H1 (cell line): ENCODE results near the gene TRIM62. TPM values are rescaled to one million over a fixed set of nuclear protein-coding genes. Genes with fewer than 3 reads are reported as not detected.

Source experiments
- CTCF ChIA-PET: fragments of 300-600 bp; sonication (Branson Sonifier 250); formaldehyde crosslinking; loops from one replicate; lab custom pipeline; 2021; ENCODE audit not compliant: partially characterized antibody; lab: Charles Lee
- POLR2A ChIA-PET: fragments of 300-600 bp; sonication (Branson Sonifier 250); formaldehyde crosslinking; loops from one replicate; lab custom pipeline; 2021; ENCODE audit warnings: inconsistent platforms; ENCODE audit not compliant: partially characterized antibody; lab: Charles Lee
- DNase-seq, 2 experiments: peaks; one replicate each; pipeline versions ENCODE4 v3.0.0 to v3.0.0-alpha.2; 2010 to 2022; ENCODE audit warnings: low spot score in 2 of 2, low read depth in 1 of 2, mixed read lengths in 1 of 2
- FAIRE-seq: peaks from 2 replicates; lab custom pipeline; 2011; peaks lifted over from hg19 to GRCh38; lab: Jason Lieb, UNC
- H2AFZ ChIP-seq: 2 replicates; pipeline ENCODE4 v1.8.1; 2012; ENCODE audit warnings: low read length, inconsistent platforms
- H2AK5ac ChIP-seq: 2 replicates; pipeline ENCODE4 v1.6.1; 2013; ENCODE audit warnings: low read depth, low read length
- H2BK120ac ChIP-seq: replicated peaks from 2 replicates; pipeline ENCODE3; 2013; ENCODE audit warnings: low read depth, low read length, inconsistent platforms
- H2BK12ac ChIP-seq: 2 replicates; pipeline ENCODE4 v1.6.1; 2013; ENCODE audit warnings: low read depth, low read length
- H2BK15ac ChIP-seq: 2 replicates; pipeline ENCODE4 v1.6.1; 2013; ENCODE audit warnings: low read length
- H2BK20ac ChIP-seq: 2 replicates; pipeline ENCODE4 v1.6.1; 2013; ENCODE audit warnings: low read length
- H2BK5ac ChIP-seq: 2 replicates; pipeline ENCODE4 v1.6.1; 2013; ENCODE audit warnings: low read depth, low read length
- H3K14ac ChIP-seq: 2 replicates; pipeline ENCODE4 v1.6.1; 2013; ENCODE audit warnings: inconsistent platforms; ENCODE audit not compliant: insufficient read length
- H3K18ac ChIP-seq: 2 replicates; pipeline ENCODE4 v1.6.1; 2013; ENCODE audit warnings: low read length; ENCODE audit errors: extremely low read depth
- H3K23ac ChIP-seq: 2 replicates; pipeline ENCODE4 v1.6.1; 2013; ENCODE audit warnings: inconsistent platforms; ENCODE audit not compliant: insufficient read length
- H3K23me2 ChIP-seq: 2 replicates; pipeline ENCODE4 v1.6.1; 2013; ENCODE audit warnings: low read depth, low read length
- H3K27ac ChIP-seq: 2 replicates; pipeline ENCODE4 v1.6.1; 2011; ENCODE audit warnings: low read depth, low read length, inconsistent platforms
- H3K27me3 ChIP-seq, 4 experiments: replicated peaks in 1 of 4; 1 replicate in 1 of 4; 2 replicates in 3 of 4; pipeline versions ENCODE4 v1.6.1 to v1.8.1; 2011 to 2013; ENCODE audit warnings: low read length in 3 of 4, mild to moderate bottlenecking in 3 of 4, inconsistent platforms in 2 of 4, mixed read lengths in 2 of 4, moderate library complexity in 1 of 4; ENCODE audit not compliant: control insufficient read depth in 3 of 4, insufficient read depth in 3 of 4; ENCODE audit errors: extremely low read depth in 1 of 4
- H3K36me3 ChIP-seq, 4 experiments: 2 replicates each; pipeline versions ENCODE4 v1.6.1 to v1.8.1; 2011 to 2013; ENCODE audit warnings: mild to moderate bottlenecking in 4 of 4, low read length in 3 of 4, moderate library complexity in 2 of 4, control low read depth in 1 of 4, inconsistent platforms in 1 of 4; ENCODE audit not compliant: insufficient read depth in 4 of 4, control insufficient read depth in 2 of 4
- H3K4ac ChIP-seq: replicated peaks from 2 replicates; pipeline ENCODE3; 2013; ENCODE audit warnings: low read length, low read depth, mixed read lengths, inconsistent platforms; ENCODE audit not compliant: insufficient read length
- H3K4me1 ChIP-seq, 4 experiments: replicated peaks in 1 of 4; 1 replicate in 1 of 4; 2 replicates in 3 of 4; pipeline versions ENCODE4 v1.6.1 to v1.8.1; 2011 to 2013; ENCODE audit warnings: low read length in 3 of 4, inconsistent platforms in 2 of 4, mixed read lengths in 1 of 4; ENCODE audit not compliant: insufficient read depth in 4 of 4, control insufficient read depth in 3 of 4
- H3K4me2 ChIP-seq, 2 experiments: 2 replicates each; pipeline versions ENCODE4 v1.6.1 to v1.8.1; 2011 to 2013; ENCODE audit warnings: low read depth in 2 of 2, low read length in 2 of 2, control low read depth in 1 of 2, inconsistent platforms in 1 of 2, mild to moderate bottlenecking in 1 of 2; ENCODE audit not compliant: insufficient read depth in 1 of 2
- H3K4me3 ChIP-seq, 4 experiments: fragments of 200-600, 300-600 bp in 1 of 4; sonication (generic), shearing (Covaris generic), sonication (Bioruptor Twin) in 1 of 4; 2 replicates each; pipeline versions ENCODE4 v1.5.1 to v1.8.1; 2011 to 2016; ENCODE audit warnings: low read length in 4 of 4, low read depth in 3 of 4, control low read depth in 2 of 4, inconsistent platforms in 2 of 4, mild to moderate bottlenecking in 2 of 4, mixed read lengths in 1 of 4, moderate library complexity in 1 of 4; ENCODE audit not compliant: insufficient read depth in 2 of 4; ENCODE audit errors: extremely low read depth in 1 of 4
- H3K56ac ChIP-seq: replicated peaks from 2 replicates; pipeline ENCODE3; 2013; ENCODE audit warnings: low read depth, mild to moderate bottlenecking, mixed read lengths, low read length, inconsistent platforms; ENCODE audit not compliant: insufficient read length
- H3K79me1 ChIP-seq: 2 replicates; pipeline ENCODE4 v1.6.1; 2013; ENCODE audit warnings: low read depth, low read length, control low read depth
- H3K79me2 ChIP-seq, 2 experiments: 2 replicates each; pipeline versions ENCODE4 v1.6.1 to v1.8.1; 2012 to 2013; ENCODE audit warnings: low read length in 2 of 2, mild to moderate bottlenecking in 2 of 2, inconsistent platforms in 1 of 2; ENCODE audit not compliant: insufficient read depth in 2 of 2, control insufficient read depth in 1 of 2
- H3K9ac ChIP-seq, 4 experiments: replicated peaks in 1 of 4; 1 replicate in 1 of 4; 2 replicates in 3 of 4; pipeline versions ENCODE4 v1.6.1 to v1.8.1; 2011 to 2013; ENCODE audit warnings: low read depth in 3 of 4, low read length in 3 of 4, control low read depth in 2 of 4, mild to moderate bottlenecking in 2 of 4, moderate library complexity in 2 of 4, inconsistent platforms in 1 of 4; ENCODE audit errors: extremely low read depth in 1 of 4
- H3K9me3 ChIP-seq, 2 experiments: 2 replicates each; pipeline versions ENCODE4 v1.6.1 to v1.8.1; 2012 to 2013; ENCODE audit warnings: mild to moderate bottlenecking in 2 of 2, moderate library complexity in 2 of 2, control low read depth in 1 of 2, inconsistent platforms in 1 of 2, low read depth in 1 of 2, low read length in 1 of 2, mixed read lengths in 1 of 2; ENCODE audit not compliant: insufficient read depth in 2 of 2
- H4K20me1 ChIP-seq, 2 experiments: replicated peaks in 1 of 2; 2 replicates each; pipeline versions ENCODE3 to v1.8.1; 2011 to 2013; ENCODE audit warnings: inconsistent platforms in 2 of 2, low read length in 2 of 2, mild to moderate bottlenecking in 1 of 2; ENCODE audit not compliant: insufficient read depth in 2 of 2, control insufficient read depth in 1 of 2
- H4K5ac ChIP-seq: 2 replicates; pipeline ENCODE4 v1.6.1; 2013; ENCODE audit warnings: low read length, low read depth, mixed read lengths, inconsistent platforms; ENCODE audit not compliant: insufficient read length
- H4K8ac ChIP-seq: 2 replicates; pipeline ENCODE4 v1.8.0; 2013; ENCODE audit warnings: mild to moderate bottlenecking, moderate library complexity, low read length, inconsistent platforms; ENCODE audit not compliant: insufficient read depth; ENCODE audit errors: extremely low read depth
- H4K91ac ChIP-seq: replicated peaks from 2 replicates; pipeline ENCODE3; 2013; ENCODE audit warnings: low read length, mixed read lengths, inconsistent platforms; ENCODE audit not compliant: insufficient read length
- KDM5A ChIP-seq: fragments of 200-600 bp; IDR thresholded peaks from 2 replicates; pipeline ENCODE4 v1.7.1; 2012; ENCODE audit warnings: mild to moderate bottlenecking, low read length, inconsistent platforms, mixed read lengths
- RAD21 ChIP-seq, 2 experiments: IDR thresholded peaks in 1 of 2; conservative IDR thresholded peaks in 1 of 2; 2 replicates each; pipeline ENCODE4 v1.6.1; 2011; ENCODE audit warnings: low read depth in 2 of 2, low read length in 2 of 2, improper control_type of control experiment in 1 of 2, inconsistent platforms in 1 of 2, mild to moderate bottlenecking in 1 of 2, moderate library complexity in 1 of 2
- WGBS, 2 experiments: shearing (Covaris generic) in 1 of 2; methylation state at CpG; one replicate each; pipeline versions ENCODE4 v1.1.6 to v1.1.7; 2013 to 2015; ENCODE audit warnings: low lambda C conversion rate in 2 of 2, mixed read lengths in 2 of 2, inconsistent platforms in 1 of 2, low coverage in 1 of 2, missing lambda C conversion rate in 1 of 2; ENCODE audit not compliant: insufficient replicate concordance in 2 of 2, insufficient coverage in 1 of 2, insufficient read length in 1 of 2; ENCODE audit errors: extremely low coverage in 1 of 2, missing lambda C conversion rate in 1 of 2; 5-methylcytosine and 5-hydroxymethylcytosine counted together
- polyA plus RNA-seq, 7 experiments: library from polyadenylated mRNA; depleted of rRNA in 3 of 7; stranded (reverse) in 5 of 7; unstranded in 2 of 7; fragments of >200 nt in 5 of 7; fragments of 200-250 nt in 2 of 7; gene quantifications; 1 replicate in 5 of 7; 2 replicates in 1 of 7; 4 replicates in 1 of 7; pipeline versions ENCODE4 v1.2.1 to v1.2.3, GENCODE V29; 2011 to 2013; ENCODE audit warnings: missing spikeins in 2 of 7, mixed read lengths in 2 of 7
- total RNA-seq: library from RNA; stranded (reverse); fragmentation: NEBNext Ultra II Directional; extraction: Animal tissue kit (Norgen Biotek cat#: 25700); gene quantifications from 2 replicates; pipeline ENCODE4 v1.2.1, GENCODE V29; 2021
- TF ChIP-seq, protein P1 (sequence below), 3 experiments: IDR thresholded peaks; 1 replicate in 2 of 3; 2 replicates in 1 of 3; pipeline versions ENCODE4 v1.5.1 to v1.6.1; 2011; ENCODE audit warnings: low read length in 3 of 3, mild to moderate bottlenecking in 3 of 3, inconsistent platforms in 2 of 3, low read depth in 1 of 3, moderate library complexity in 1 of 3; ENCODE audit not compliant: insufficient read depth in 1 of 3; ENCODE audit errors: control extremely low read depth in 1 of 3

The TRIM62 gene
- total and polyA plus RNA-seq, 2 of the 8 experiments (the other 6 are each of a cell fraction or from before 2014, with no cell fraction given), result 6.3 to 10.8 TPM

DNA sequence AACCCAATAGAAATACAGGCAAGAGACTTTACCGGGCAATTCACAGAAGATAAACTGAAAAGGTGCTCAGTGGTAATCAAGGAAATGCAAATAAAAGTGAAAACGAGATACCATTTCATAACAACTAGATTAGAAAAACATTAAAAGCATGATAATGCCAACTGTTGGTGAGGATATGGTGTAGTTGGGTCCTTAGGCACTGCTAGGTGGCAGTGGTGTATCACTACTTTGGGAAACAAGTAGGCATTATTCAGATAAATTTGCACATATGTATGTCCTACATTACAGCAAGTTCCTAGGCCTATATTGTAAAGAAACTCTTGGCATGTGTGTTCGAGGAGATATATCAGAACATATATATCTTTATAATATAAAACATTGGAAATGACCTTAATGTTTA, 69.9 kb downstream of the TRIM62 start:
- Histone ChIP-seq H4K8ac (no peak overlapping the region), H3K9me3 (no peaks in the 10 kb centered on the region; a peak in 1 of 4 replicates), H3K4me3 (no peak overlapping the region), H3K4me1 (no peaks in the 10 kb centered on the region), H2BK20ac (no peak overlapping the region), H2BK12ac (no peak overlapping the region), H3K27me3 (0 out of 7 replicates have a peak, but pooled peaks cover 0 to 2% (median 0%) of the 10 kb centered on the region in 4 experiments), H3K4me2 (no peak overlapping the region), H3K27ac (no peak overlapping the region), H3K23me2 (no peaks in the 10 kb centered on the region), H3K36me3 (no peaks in the 10 kb centered on the region), H3K79me1 (no peaks in the 10 kb centered on the region), H4K20me1 (no peaks in the 10 kb centered on the region), H3K23ac (no peak overlapping the region)
- ChIA-PET CTCF (no interaction called here), POLR2A (no interaction called here)
- 68% methylated on average over 3 of the region's 3 CpGs; no CpG with 5 or more reads in 1 of the 2 experiments for WGBS, 2 experiments
- TF ChIP-seq KDM5A (no peak), RAD21 (IDR thresholded peaks at IDR 0.05 in 1 of 2, conservative IDR thresholded peaks at IDR 0.05 in 1 of 2; ENCODE audit: low read depth in 2 of 2, low read length in 2 of 2) (peak; percentile 44 to 56; a peak in 3 of 4 replicates)
- TF ChIP-seq, protein P1, sequence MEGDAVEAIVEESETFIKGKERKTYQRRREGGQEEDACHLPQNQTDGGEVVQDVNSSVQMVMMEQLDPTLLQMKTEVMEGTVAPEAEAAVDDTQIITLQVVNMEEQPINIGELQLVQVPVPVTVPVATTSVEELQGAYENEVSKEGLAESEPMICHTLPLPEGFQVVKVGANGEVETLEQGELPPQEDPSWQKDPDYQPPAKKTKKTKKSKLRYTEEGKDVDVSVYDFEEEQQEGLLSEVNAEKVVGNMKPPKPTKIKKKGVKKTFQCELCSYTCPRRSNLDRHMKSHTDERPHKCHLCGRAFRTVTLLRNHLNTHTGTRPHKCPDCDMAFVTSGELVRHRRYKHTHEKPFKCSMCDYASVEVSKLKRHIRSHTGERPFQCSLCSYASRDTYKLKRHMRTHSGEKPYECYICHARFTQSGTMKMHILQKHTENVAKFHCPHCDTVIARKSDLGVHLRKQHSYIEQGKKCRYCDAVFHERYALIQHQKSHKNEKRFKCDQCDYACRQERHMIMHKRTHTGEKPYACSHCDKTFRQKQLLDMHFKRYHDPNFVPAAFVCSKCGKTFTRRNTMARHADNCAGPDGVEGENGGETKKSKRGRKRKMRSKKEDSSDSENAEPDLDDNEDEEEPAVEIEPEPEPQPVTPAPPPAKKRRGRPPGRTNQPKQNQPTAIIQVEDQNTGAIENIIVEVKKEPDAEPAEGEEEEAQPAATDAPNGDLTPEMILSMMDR (IDR thresholded peaks at IDR 0.05; ENCODE audit: control extremely low read depth in 1 of 3, insufficient read depth in 1 of 3, low read depth in 1 of 3, low read length in 3 of 3), result peak in 2 of 3 experiments; percentile 6 to 51; a peak in 2 of 4 replicates
- TF ChIP-seq, all 59 proteins: peak for 2
- Histone ChIP-seq H3K9ac (no peak overlapping the region), H3K56ac (no peak overlapping the region), H3K4ac (no peak overlapping the region), H2BK15ac (no peak overlapping the region), H3K14ac (no peak overlapping the region), H4K91ac (no peak overlapping the region), H4K5ac (no peak overlapping the region), H2BK120ac (no peak overlapping the region), H3K79me2 (no peaks in the 10 kb centered on the region), H3K18ac (no peak overlapping the region), H2BK5ac (no peak overlapping the region), H2AFZ (no peak overlapping the region), H2AK5ac (no peak overlapping the region)
- FAIRE-seq (no peak), DNase-seq (no peak)
